CD14-positive monocyte (primary cell): ENCODE data around the gene HTT-AS. TPM values are rescaled to one million over a fixed set of nuclear protein-coding genes. Genes with fewer than 3 reads are reported as not detected.

Source experiments
- DNase-seq, 3 donors: peaks; one replicate each; pipeline ENCODE4 v3.0.0-alpha.2; 2011 to 2022
- H2AFZ ChIP-seq: 2 replicates; pipeline ENCODE4 v1.6.0; 2012; ENCODE audit warnings: mild to moderate bottlenecking, low read depth, low read length, inconsistent platforms; ENCODE audit not compliant: insufficient read depth, poor library complexity, severe bottlenecking
- H3K27ac ChIP-seq, 2 donors: 1 replicate in 1 of 2; 2 replicates in 1 of 2; pipeline ENCODE4 v1.5.1; 2012 to 2013; ENCODE audit warnings: low read length in 2 of 2, control low read depth in 1 of 2, inconsistent platforms in 1 of 2, low read depth in 1 of 2, mild to moderate bottlenecking in 1 of 2
- H3K27me3 ChIP-seq, 2 donors: one replicate each; pipeline versions ENCODE4 v1.6.0 to v1.6.1; 2011 to 2013; ENCODE audit warnings: low read length in 2 of 2; ENCODE audit not compliant: control insufficient read depth in 2 of 2, insufficient read depth in 2 of 2
- H3K36me3 ChIP-seq, 2 donors: replicated peaks in 1 of 2; 1 replicate in 1 of 2; 2 replicates in 1 of 2; pipeline versions ENCODE4 v1.5.1 to v1.6.1; 2012 to 2013; ENCODE audit warnings: low read length in 2 of 2, control low read depth in 1 of 2, inconsistent platforms in 1 of 2, mild to moderate bottlenecking in 1 of 2; ENCODE audit not compliant: insufficient read depth in 2 of 2, control insufficient read depth in 1 of 2
- H3K4me1 ChIP-seq, 2 donors: 1 replicate in 1 of 2; 2 replicates in 1 of 2; pipeline versions ENCODE4 v1.5.1 to v1.6.1; 2012 to 2013; ENCODE audit warnings: low read length in 2 of 2, control low read depth in 1 of 2, inconsistent platforms in 1 of 2, mild to moderate bottlenecking in 1 of 2, moderate library complexity in 1 of 2; ENCODE audit not compliant: insufficient read depth in 2 of 2, control insufficient read depth in 1 of 2
- H3K4me2 ChIP-seq: replicated peaks from 2 replicates; pipeline ENCODE3; 2012; ENCODE audit warnings: low read length, moderate library complexity, mild to moderate bottlenecking; ENCODE audit not compliant: poor library complexity, severe bottlenecking; ENCODE audit errors: extremely low read depth
- H3K4me3 ChIP-seq, 3 experiments: fragments of 200-600 bp in 1 of 3; sonication (generic) in 1 of 3; replicated peaks in 1 of 3; 1 replicate in 2 of 3; 2 replicates in 1 of 3; pipeline ENCODE4 v1.5.1; 2011 to 2013; ENCODE audit warnings: low read length in 3 of 3, mild to moderate bottlenecking in 3 of 3, control low read depth in 2 of 3, low read depth in 2 of 3, inconsistent platforms in 1 of 3, moderate library complexity in 1 of 3
- H3K79me2 ChIP-seq: 2 replicates; pipeline ENCODE4 v1.6.0; 2012; ENCODE audit warnings: mild to moderate bottlenecking, control low read depth, inconsistent platforms, low read length, moderate library complexity; ENCODE audit not compliant: insufficient read depth
- H3K9ac ChIP-seq: 2 replicates; pipeline ENCODE4 v1.6.0; 2017; ENCODE audit warnings: low read length, mild to moderate bottlenecking; ENCODE audit not compliant: insufficient read depth, poor library complexity, severe bottlenecking
- H3K9me3 ChIP-seq, 2 donors: replicated peaks in 1 of 2; 1 replicate in 1 of 2; 2 replicates in 1 of 2; pipeline versions ENCODE4 v1.5.1 to v1.6.1; 2012 to 2013; ENCODE audit warnings: low read length in 2 of 2, control low read depth in 1 of 2; ENCODE audit not compliant: control insufficient read depth in 1 of 2, insufficient read depth in 1 of 2
- H4K20me1 ChIP-seq: 2 replicates; pipeline ENCODE4 v1.6.0; 2012; ENCODE audit warnings: mild to moderate bottlenecking, low read length, control low read depth, moderate library complexity; ENCODE audit not compliant: insufficient read depth
- H3K27ac Mint-ChIP-seq, 7 donors: one replicate each; pipeline ENCODE4 v1.8.0; 2020; ENCODE audit warnings: mild to moderate bottlenecking in 7 of 7, mixed read lengths in 7 of 7, moderate library complexity in 6 of 7, inconsistent platforms in 2 of 7
- H3K27me3 Mint-ChIP-seq, 3 donors: one replicate each; pipeline ENCODE4 v1.8.0; 2021 to 2022; ENCODE audit warnings: low read depth in 3 of 3, mild to moderate bottlenecking in 3 of 3, mixed read lengths in 3 of 3, moderate library complexity in 3 of 3, inconsistent platforms in 1 of 3
- H3K36me3 Mint-ChIP-seq, 2 donors: one replicate each; pipeline ENCODE4 v1.8.0; 2020; ENCODE audit warnings: mixed read lengths in 2 of 2, inconsistent platforms in 1 of 2, mild to moderate bottlenecking in 1 of 2
- H3K4me1 Mint-ChIP-seq: one replicate; pipeline ENCODE4 v1.8.0; 2020; ENCODE audit warnings: mild to moderate bottlenecking, mixed read lengths
- H3K4me3 Mint-ChIP-seq, 2 donors: one replicate each; pipeline ENCODE4 v1.8.0; 2020; ENCODE audit warnings: mild to moderate bottlenecking in 2 of 2, mixed read lengths in 2 of 2, moderate library complexity in 1 of 2
- H3K9me3 Mint-ChIP-seq, 7 donors: one replicate each; pipeline ENCODE4 v1.8.0; 2020 to 2022; ENCODE audit warnings: mixed read lengths in 7 of 7, mild to moderate bottlenecking in 6 of 7, moderate library complexity in 6 of 7, inconsistent platforms in 2 of 7
- WGBS: methylation state at CpG from one replicate; pipeline ENCODE4 v1.1.5; 2013; ENCODE audit warnings: missing lambda C conversion rate; ENCODE audit not compliant: insufficient coverage; 5-methylcytosine and 5-hydroxymethylcytosine counted together
- intact Hi-C, 2 donors: fragments of 100-400 bp; cut with micrococcal nuclease; formaldehyde crosslinking; loops; one replicate each; pipeline versions ENCODE4 v1.15.0 to v1.15.1; 2023
- polyA plus RNA-seq, 3 donors: library from polyadenylated mRNA; depleted of rRNA in 1 of 3; unstranded in 2 of 3; stranded (reverse) in 1 of 3; fragments of 300-500 nt in 2 of 3; fragments of >200 nt in 1 of 3; fragmentation: Illumina TruSeq in 2 of 3; gene quantifications; 1 replicate in 2 of 3; 2 replicates in 1 of 3; pipeline ENCODE4 v1.2.3, GENCODE V29; 2012 to 2021
- TF ChIP-seq, protein P1 (sequence below): fragments of 200-600 bp; IDR thresholded peaks from one replicate; pipeline ENCODE4 v1.8.0; 2022; ENCODE audit warnings: antibody characterized with exemption, mild to moderate bottlenecking

Gene HTT-AS
- polyA plus RNA-seq, 3 donors: not detected

GRCh38 chr4:3031357-3032082 lies 42.8 kb downstream of the HTT-AS start:
- H3K36me3 Mint-ChIP-seq: no peaks in the 10 kb centered on the region
- no peak overlapping the region for H3K4me2 ChIP-seq

DNA sequence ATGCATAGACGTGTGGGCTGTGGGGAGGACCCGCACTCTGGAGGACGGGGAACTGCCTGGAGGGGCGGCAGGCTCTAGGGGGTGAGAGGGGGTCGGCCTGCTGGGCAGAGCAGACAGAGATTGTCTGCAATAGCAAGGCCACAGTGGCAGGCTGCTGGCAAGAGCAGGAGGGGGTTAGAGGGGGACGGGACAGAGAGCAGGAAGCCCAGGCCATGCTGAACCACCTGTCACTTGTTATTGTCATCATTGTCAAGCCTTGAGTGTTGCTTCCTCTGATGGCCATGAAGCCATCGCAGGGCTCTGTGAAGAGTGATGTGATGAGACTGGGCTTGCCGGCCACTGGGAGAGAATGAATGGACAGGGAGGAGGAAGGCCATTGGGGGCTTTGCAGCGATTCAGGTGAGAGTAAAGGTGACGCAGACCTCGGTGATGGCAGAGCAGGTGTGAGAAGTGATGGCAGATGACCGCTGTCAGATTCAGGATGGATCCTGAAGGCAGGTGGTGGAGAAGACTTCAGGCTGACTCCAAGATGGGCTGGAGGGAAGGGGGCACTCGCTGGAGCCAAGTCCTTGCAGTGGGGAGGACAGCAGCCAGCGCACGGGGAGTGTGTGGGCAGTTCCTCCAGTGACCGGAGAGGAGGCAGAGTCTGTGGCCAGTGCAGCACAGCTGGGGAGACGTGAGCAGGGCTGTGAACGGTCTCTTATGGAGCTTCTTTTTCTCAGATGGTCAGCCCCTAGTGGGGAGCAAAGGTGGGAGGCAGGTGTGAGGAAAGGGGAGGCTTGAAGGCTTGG lies 43.6 kb downstream of the HTT-AS start:
- DNase-seq: no peak

More at GRCh38 chr4:3031357-3032082, 42.8 kb downstream of the HTT-AS start:
- 94% methylated on average over 10 of the region's 12 CpGs for WGBS
- Histone ChIP-seq H2AFZ (no peak overlapping the region), H3K79me2 (no peaks in the 10 kb centered on the region), H3K4me3 (no peak overlapping the region), H3K27ac (no peak overlapping the region), H4K20me1 (no peaks in the 10 kb centered on the region), H3K9me3 (no peaks in the 10 kb centered on the region), H3K36me3 (no peaks in the 10 kb centered on the region), H3K4me1 (no peaks in the 10 kb centered on the region), H3K27me3 (no peaks in the 10 kb centered on the region), H3K9ac (no peak overlapping the region)
- no peak for DNase-seq
- TF ChIP-seq, protein P1, sequence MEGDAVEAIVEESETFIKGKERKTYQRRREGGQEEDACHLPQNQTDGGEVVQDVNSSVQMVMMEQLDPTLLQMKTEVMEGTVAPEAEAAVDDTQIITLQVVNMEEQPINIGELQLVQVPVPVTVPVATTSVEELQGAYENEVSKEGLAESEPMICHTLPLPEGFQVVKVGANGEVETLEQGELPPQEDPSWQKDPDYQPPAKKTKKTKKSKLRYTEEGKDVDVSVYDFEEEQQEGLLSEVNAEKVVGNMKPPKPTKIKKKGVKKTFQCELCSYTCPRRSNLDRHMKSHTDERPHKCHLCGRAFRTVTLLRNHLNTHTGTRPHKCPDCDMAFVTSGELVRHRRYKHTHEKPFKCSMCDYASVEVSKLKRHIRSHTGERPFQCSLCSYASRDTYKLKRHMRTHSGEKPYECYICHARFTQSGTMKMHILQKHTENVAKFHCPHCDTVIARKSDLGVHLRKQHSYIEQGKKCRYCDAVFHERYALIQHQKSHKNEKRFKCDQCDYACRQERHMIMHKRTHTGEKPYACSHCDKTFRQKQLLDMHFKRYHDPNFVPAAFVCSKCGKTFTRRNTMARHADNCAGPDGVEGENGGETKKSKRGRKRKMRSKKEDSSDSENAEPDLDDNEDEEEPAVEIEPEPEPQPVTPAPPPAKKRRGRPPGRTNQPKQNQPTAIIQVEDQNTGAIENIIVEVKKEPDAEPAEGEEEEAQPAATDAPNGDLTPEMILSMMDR: no peak
- H3K4me3 Mint-ChIP-seq: no peak overlapping the region
- intact Hi-C loops: no loop called here
- H3K4me1 Mint-ChIP-seq: no peaks in the 10 kb centered on the region
- H3K27me3 Mint-ChIP-seq: peaks cover 5 to 13% (median 6%) of the 10 kb centered on the region in 3 donors
- peaks cover 0 to 4% (median 0%) of the 10 kb centered on the region in 7 donors for H3K9me3 Mint-ChIP-seq
- peak overlapping the region in 1 of 7 donors; percentile 18 for H3K27ac Mint-ChIP-seq

More for the DNA sequence above, 43.6 kb downstream of the HTT-AS start:
- H3K9ac ChIP-seq: no peak overlapping the region
- H3K27me3 ChIP-seq: no peaks in the 10 kb centered on the region
- no peaks in the 10 kb centered on the region for H3K79me2 ChIP-seq
- H3K36me3 Mint-ChIP-seq: no peaks in the 10 kb centered on the region
- H3K9me3 ChIP-seq: no peaks in the 10 kb centered on the region
- intact Hi-C loops: no loop called here
- no peak overlapping the region for H3K4me2 ChIP-seq
- H3K27ac ChIP-seq: no peak overlapping the region
- no peaks in the 10 kb centered on the region for H3K36me3 ChIP-seq
- H3K4me3 Mint-ChIP-seq: no peak overlapping the region
- no peaks in the 10 kb centered on the region for H4K20me1 ChIP-seq
- H3K4me1 ChIP-seq: no peaks in the 10 kb centered on the region
- no peaks in the 10 kb centered on the region for H3K4me1 Mint-ChIP-seq
- no peak overlapping the region for H2AFZ ChIP-seq
- WGBS: 88% methylated on average over 15 of the region's 18 CpGs
- peak overlapping the region in 1 of 7 donors; percentile 4 for H3K27ac Mint-ChIP-seq
- TF ChIP-seq, protein P1: no peak
- peaks cover 5 to 9% (median 5%) of the 10 kb centered on the region in 3 donors for H3K27me3 Mint-ChIP-seq
- H3K9me3 Mint-ChIP-seq: peaks cover 0 to 4% (median 0%) of the 10 kb centered on the region in 7 donors
- H3K4me3 ChIP-seq: no peak overlapping the region
